HCT116 (cell line): ENCODE data around the gene BAIAP2L1. TPM values are rescaled to one million over a fixed set of nuclear protein-coding genes. Genes with fewer than 3 reads are reported as not detected.

ENCODE experiments used
- ATAC-seq: fragments of 200-7000 bp; cut with Tn5 transposase; 2 replicates; pipeline ENCODE4 v1.9.1; 2020; ENCODE audit warnings: mild to moderate bottlenecking, moderate library complexity
- BruUV-seq: library from RNA; stranded (reverse); fragments of 400-500 nt; replicated peaks from 2 replicates; lab custom pipeline; 2021; lab: Mats Ljungman, UMichigan
- CTCF ChIA-PET: fragments of 300-600 bp; sonication (Branson Sonifier 250); formaldehyde crosslinking; loops from one replicate; lab custom pipeline; 2021; ENCODE audit warnings: antibody characterized with exemption; lab: Charles Lee
- POLR2A ChIA-PET: fragments of 300-600, 350-600 bp; sonication (Branson Sonifier 250); formaldehyde crosslinking; loops from one replicate; lab custom pipeline; 2021; ENCODE audit warnings: antibody characterized with exemption; lab: Charles Lee
- RAD21 ChIA-PET, 2 experiments: fragments of 300-600 bp; sonication (Branson Sonifier 250); formaldehyde crosslinking; loops; one replicate each; lab custom pipeline; 2023; ENCODE audit warnings: low total read pairs in 2 of 2; ENCODE audit not compliant: uncharacterized antibody in 2 of 2, unreplicated experiment in 2 of 2, low non-redundant PET in 1 of 2; lab: Charles Lee
- DNase-seq: peaks from one replicate; pipeline ENCODE4 v3.0.0-alpha.2; 2010; ENCODE audit warnings: low read depth, low spot score
- H2AFZ ChIP-seq: fragments of 200-600 bp; shearing (Covaris generic), sonication (generic); 2 replicates; pipeline ENCODE4 v1.6.1; 2017; ENCODE audit warnings: low read depth, mixed run types, mixed read lengths, antibody characterized with exemption, low read length; ENCODE audit not compliant: poor library complexity, severe bottlenecking
- H3K27ac ChIP-seq: 2 replicates; pipeline ENCODE4 v1.5.1; 2012; ENCODE audit warnings: low read depth, low read length
- H3K27me3 ChIP-seq: fragments of 200-600 bp; sonication (generic); 2 replicates; pipeline ENCODE4 v1.6.1; 2016; ENCODE audit warnings: mixed run types, low read length, mixed read lengths; ENCODE audit not compliant: insufficient read depth
- H3K36me3 ChIP-seq, 2 experiments: fragments of 200-500 bp in 1 of 2; fragments of 200-600 bp in 1 of 2; sonication (Bioruptor generic) in 1 of 2; sonication (generic) in 1 of 2; 2 replicates each; pipeline versions ENCODE4 v1.5.1 to v1.6.1; 2014 to 2016; ENCODE audit warnings: low read length in 2 of 2, inconsistent platforms in 1 of 2, mixed read lengths in 1 of 2, mixed run types in 1 of 2; ENCODE audit not compliant: insufficient read depth in 2 of 2, control insufficient read depth in 1 of 2
- H3K4me1 ChIP-seq, 2 experiments: fragments of 200-600 bp in 1 of 2; sonication (generic) in 1 of 2; 2 replicates each; pipeline versions ENCODE4 v1.5.1 to v1.6.1; 2012 to 2017; ENCODE audit warnings: low read length in 2 of 2, inconsistent platforms in 1 of 2, mild to moderate bottlenecking in 1 of 2, mixed read lengths in 1 of 2, mixed run types in 1 of 2, moderate library complexity in 1 of 2; ENCODE audit not compliant: insufficient read depth in 2 of 2, control insufficient read depth in 1 of 2
- H3K4me2 ChIP-seq: fragments of 200-600 bp; sonication (generic); 2 replicates; pipeline ENCODE4 v1.6.1; 2017; ENCODE audit warnings: mixed run types, low read length, mixed read lengths
- H3K4me3 ChIP-seq, 2 experiments: fragments of 200-600 bp in 1 of 2; sonication (generic) in 1 of 2; replicated peaks in 1 of 2; 2 replicates each; pipeline ENCODE4 v1.5.1; 2011 to 2016; ENCODE audit warnings: low read length in 2 of 2, control low read depth in 1 of 2, low read depth in 1 of 2, mild to moderate bottlenecking in 1 of 2, mixed read lengths in 1 of 2, mixed run types in 1 of 2
- H3K79me2 ChIP-seq: fragments of 200-600 bp; sonication (generic); 2 replicates; pipeline ENCODE4 v1.6.1; 2017; ENCODE audit warnings: mild to moderate bottlenecking, mixed run types, low read length, moderate library complexity, mixed read lengths; ENCODE audit not compliant: insufficient read depth
- H3K9ac ChIP-seq: fragments of 200-600 bp; sonication (generic); 2 replicates; pipeline ENCODE4 v1.6.1; 2016; ENCODE audit warnings: low read length, mixed read lengths
- H3K9me2 ChIP-seq: fragments of 200-600 bp; sonication (generic), shearing (Covaris generic); 2 replicates; pipeline ENCODE4 v1.6.1; 2017; ENCODE audit warnings: mixed run types, mild to moderate bottlenecking, moderate library complexity; ENCODE audit not compliant: insufficient read depth
- H3K9me3 ChIP-seq, 2 experiments: fragments of 200-500 bp in 1 of 2; fragments of 200-600 bp in 1 of 2; sonication (Bioruptor generic) in 1 of 2; sonication (generic) in 1 of 2; 2 replicates each; pipeline ENCODE4 v1.6.1; 2014 to 2017; ENCODE audit warnings: low read length in 2 of 2, mixed read lengths in 2 of 2, inconsistent platforms in 1 of 2, low read depth in 1 of 2, mild to moderate bottlenecking in 1 of 2, mixed run types in 1 of 2, moderate library complexity in 1 of 2; ENCODE audit not compliant: control insufficient read depth in 1 of 2, insufficient read depth in 1 of 2
- H4K20me1 ChIP-seq: fragments of 200-600 bp; sonication (generic), shearing (Covaris generic); 2 replicates; pipeline ENCODE4 v1.6.1; 2017; ENCODE audit warnings: mixed run types, mild to moderate bottlenecking, moderate library complexity; ENCODE audit not compliant: insufficient read depth
- CBX3 ChIP-seq: IDR thresholded peaks from 2 replicates; pipeline ENCODE4 v1.6.1; 2012; ENCODE audit warnings: low read depth
- FOSL1 ChIP-seq: IDR thresholded peaks from 2 replicates; pipeline ENCODE4 v1.6.1; 2012; ENCODE audit warnings: low read depth
- JUND ChIP-seq: IDR thresholded peaks from 2 replicates; pipeline ENCODE4 v1.6.1; 2012
- POLR2AphosphoS5 ChIP-seq: IDR thresholded peaks from 2 replicates; pipeline ENCODE4 v1.6.1; 2011; ENCODE audit warnings: mild to moderate bottlenecking, low read depth, low read length, moderate library complexity
- SIN3A ChIP-seq: IDR thresholded peaks from 2 replicates; pipeline ENCODE4 v1.6.1; 2012; ENCODE audit warnings: low read depth
- SP1 ChIP-seq: IDR thresholded peaks from 2 replicates; pipeline ENCODE4 v1.6.1; 2012; ENCODE audit warnings: low read depth
- SRF ChIP-seq: IDR thresholded peaks from 2 replicates; pipeline ENCODE4 v1.6.1; 2012; ENCODE audit warnings: low read depth
- TCF7L2 ChIP-seq: IDR thresholded peaks from 2 replicates; pipeline ENCODE4 v1.7.0; 2011; ENCODE audit warnings: borderline replicate concordance, inconsistent platforms; ENCODE audit not compliant: insufficient read depth, insufficient read length; ENCODE audit errors: extremely low read depth
- YY1 ChIP-seq: IDR thresholded peaks from 2 replicates; pipeline ENCODE4 v1.6.1; 2011; ENCODE audit warnings: low read length, low read depth, moderate library complexity, mild to moderate bottlenecking; ENCODE audit not compliant: insufficient replicate concordance; ENCODE audit errors: extremely low read depth
- ZFX ChIP-seq: fragments of 450-650 bp; IDR thresholded peaks from 2 replicates; pipeline ENCODE4 v1.6.1; 2017
- intact Hi-C: fragments of 100-400 bp; cut with micrococcal nuclease; formaldehyde crosslinking; loops from 2 replicates; pipeline ENCODE4 v1.10.0; 2022
- total RNA-seq: library from RNA; stranded (reverse); gene quantifications from one replicate; pipeline ENCODE4 v1.2.1, GENCODE V29; 2021; ENCODE audit not compliant: unreplicated experiment
- TF ChIP-seq, protein P1 (sequence below): IDR thresholded peaks from 2 replicates; pipeline ENCODE4 v1.6.1; 2012; ENCODE audit warnings: low read depth
- TF ChIP-seq, protein P2 (sequence below): IDR thresholded peaks from 2 replicates; pipeline ENCODE4 v1.6.1; 2012
- TF ChIP-seq, protein P3 (sequence below), 3 experiments: fragments of 200-600 bp in 1 of 3; sonication (generic) in 1 of 3; IDR thresholded peaks in 2 of 3; conservative IDR thresholded peaks in 1 of 3; 2 replicates each; pipeline ENCODE4 v1.5.1; 2012 to 2017; ENCODE audit warnings: low read depth in 2 of 3, low read length in 2 of 3, antibody characterized with exemption in 1 of 3, borderline replicate concordance in 1 of 3, control low read depth in 1 of 3, mild to moderate bottlenecking in 1 of 3, mixed read lengths in 1 of 3, mixed run types in 1 of 3, moderate library complexity in 1 of 3; ENCODE audit not compliant: insufficient read depth in 1 of 3

The BAIAP2L1 gene
- total RNA-seq, 1 experiment from 2014 or later = 61.2 TPM

DNA sequence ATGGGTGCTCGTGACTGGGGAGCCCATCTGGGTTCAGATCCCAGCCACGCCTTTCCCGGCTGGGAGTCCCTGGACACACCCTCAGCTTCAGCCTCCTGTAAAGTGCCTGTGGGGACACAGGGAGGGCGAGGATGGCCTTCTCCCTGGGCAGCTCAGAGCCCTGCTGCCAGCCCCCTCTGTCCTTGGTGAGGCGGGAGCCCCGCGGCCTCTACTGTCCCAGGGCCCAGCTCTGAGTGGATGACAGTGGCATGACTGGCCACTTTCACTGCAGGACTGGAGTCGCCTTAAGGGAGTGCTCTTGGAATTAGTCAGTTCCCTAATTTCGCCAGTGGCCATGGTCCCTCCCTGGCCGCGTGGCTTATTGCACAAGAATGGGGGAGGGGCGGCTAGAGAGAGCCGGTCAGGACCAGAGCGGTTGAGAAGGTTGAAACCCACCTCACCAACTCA, 114.8 kb downstream of the BAIAP2L1 start:
- POLR2A ChIA-PET = no interaction called here
- intact Hi-C loops = no loop called here
- H3K9me2 ChIP-seq = no peaks in the 10 kb centered on the region

DNA sequence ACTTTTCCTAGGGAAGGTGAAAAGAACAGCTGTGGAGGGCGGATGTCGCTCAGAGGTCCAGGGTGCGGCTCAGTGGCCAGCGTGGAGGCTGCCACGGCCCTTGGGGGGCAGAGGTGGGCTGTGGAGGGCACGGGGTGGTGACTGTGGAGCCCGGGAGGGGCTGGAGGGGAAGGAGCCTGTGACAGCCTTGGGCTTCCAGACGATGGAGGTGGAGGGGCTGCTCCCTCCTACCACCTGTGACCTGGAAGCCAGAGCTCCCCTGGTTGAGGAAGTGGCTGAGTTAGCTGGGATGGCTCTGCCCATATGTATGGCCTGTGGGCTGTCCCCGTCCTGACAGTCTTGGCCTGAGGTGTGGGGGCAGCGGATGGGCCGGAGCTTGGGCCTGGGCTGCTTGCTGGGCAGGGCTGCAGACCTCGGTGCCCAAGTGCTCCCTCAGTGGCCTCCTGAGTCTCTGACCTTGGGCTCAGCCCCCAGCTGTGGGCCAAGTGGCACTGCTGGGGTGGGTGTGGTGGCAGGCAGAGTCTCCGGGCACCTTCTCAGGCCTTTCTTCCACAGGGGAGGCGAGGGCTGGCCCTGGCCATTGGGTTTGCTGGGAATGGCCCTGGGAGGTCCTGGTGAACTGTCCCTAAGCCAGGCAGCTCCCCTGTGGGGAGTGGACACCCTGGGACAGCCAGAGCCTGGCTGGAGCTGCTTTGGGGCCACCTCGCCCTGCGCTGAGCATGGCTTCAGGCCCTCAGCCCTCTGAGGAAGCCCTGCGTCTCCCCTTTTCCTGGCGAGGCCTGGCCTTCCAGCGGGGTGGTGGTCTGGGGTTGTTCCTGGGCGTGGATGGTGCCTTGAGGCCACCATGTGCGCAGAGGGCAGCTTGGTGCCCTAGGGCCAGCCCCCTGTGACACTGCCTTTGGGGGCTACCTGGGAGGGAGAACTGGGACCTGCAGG, 115.5 kb downstream of the BAIAP2L1 start:
- TF ChIP-seq, protein P1, sequence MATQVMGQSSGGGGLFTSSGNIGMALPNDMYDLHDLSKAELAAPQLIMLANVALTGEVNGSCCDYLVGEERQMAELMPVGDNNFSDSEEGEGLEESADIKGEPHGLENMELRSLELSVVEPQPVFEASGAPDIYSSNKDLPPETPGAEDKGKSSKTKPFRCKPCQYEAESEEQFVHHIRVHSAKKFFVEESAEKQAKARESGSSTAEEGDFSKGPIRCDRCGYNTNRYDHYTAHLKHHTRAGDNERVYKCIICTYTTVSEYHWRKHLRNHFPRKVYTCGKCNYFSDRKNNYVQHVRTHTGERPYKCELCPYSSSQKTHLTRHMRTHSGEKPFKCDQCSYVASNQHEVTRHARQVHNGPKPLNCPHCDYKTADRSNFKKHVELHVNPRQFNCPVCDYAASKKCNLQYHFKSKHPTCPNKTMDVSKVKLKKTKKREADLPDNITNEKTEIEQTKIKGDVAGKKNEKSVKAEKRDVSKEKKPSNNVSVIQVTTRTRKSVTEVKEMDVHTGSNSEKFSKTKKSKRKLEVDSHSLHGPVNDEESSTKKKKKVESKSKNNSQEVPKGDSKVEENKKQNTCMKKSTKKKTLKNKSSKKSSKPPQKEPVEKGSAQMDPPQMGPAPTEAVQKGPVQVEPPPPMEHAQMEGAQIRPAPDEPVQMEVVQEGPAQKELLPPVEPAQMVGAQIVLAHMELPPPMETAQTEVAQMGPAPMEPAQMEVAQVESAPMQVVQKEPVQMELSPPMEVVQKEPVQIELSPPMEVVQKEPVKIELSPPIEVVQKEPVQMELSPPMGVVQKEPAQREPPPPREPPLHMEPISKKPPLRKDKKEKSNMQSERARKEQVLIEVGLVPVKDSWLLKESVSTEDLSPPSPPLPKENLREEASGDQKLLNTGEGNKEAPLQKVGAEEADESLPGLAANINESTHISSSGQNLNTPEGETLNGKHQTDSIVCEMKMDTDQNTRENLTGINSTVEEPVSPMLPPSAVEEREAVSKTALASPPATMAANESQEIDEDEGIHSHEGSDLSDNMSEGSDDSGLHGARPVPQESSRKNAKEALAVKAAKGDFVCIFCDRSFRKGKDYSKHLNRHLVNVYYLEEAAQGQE = no peak
- no peak for TF ChIP-seq TCF7L2
- TF ChIP-seq, protein P2, sequence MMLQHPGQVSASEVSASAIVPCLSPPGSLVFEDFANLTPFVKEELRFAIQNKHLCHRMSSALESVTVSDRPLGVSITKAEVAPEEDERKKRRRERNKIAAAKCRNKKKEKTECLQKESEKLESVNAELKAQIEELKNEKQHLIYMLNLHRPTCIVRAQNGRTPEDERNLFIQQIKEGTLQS = no peak
- TF ChIP-seq JUND = no peak
- TF ChIP-seq, protein P3, sequence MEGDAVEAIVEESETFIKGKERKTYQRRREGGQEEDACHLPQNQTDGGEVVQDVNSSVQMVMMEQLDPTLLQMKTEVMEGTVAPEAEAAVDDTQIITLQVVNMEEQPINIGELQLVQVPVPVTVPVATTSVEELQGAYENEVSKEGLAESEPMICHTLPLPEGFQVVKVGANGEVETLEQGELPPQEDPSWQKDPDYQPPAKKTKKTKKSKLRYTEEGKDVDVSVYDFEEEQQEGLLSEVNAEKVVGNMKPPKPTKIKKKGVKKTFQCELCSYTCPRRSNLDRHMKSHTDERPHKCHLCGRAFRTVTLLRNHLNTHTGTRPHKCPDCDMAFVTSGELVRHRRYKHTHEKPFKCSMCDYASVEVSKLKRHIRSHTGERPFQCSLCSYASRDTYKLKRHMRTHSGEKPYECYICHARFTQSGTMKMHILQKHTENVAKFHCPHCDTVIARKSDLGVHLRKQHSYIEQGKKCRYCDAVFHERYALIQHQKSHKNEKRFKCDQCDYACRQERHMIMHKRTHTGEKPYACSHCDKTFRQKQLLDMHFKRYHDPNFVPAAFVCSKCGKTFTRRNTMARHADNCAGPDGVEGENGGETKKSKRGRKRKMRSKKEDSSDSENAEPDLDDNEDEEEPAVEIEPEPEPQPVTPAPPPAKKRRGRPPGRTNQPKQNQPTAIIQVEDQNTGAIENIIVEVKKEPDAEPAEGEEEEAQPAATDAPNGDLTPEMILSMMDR (IDR thresholded peaks at IDR 0.05 in 2 of 3, conservative IDR thresholded peaks at IDR 0.05 in 1 of 3; ENCODE audit: borderline replicate concordance in 1 of 3, insufficient read depth in 1 of 3, low read depth in 2 of 3, low read length in 2 of 3) = no peak
- TF ChIP-seq ZFX = no peak
- TF ChIP-seq CBX3 = no peak
- TF ChIP-seq SP1 = no peak
- no peak for TF ChIP-seq POLR2AphosphoS5
- TF ChIP-seq FOSL1 = no peak
- TF ChIP-seq SIN3A = no peak
- no peak for TF ChIP-seq SRF
- Histone ChIP-seq H3K4me3 (peak overlapping the region in 1 of 2 experiments; percentile 43; a peak in 3 of 4 replicates), H3K27ac (peak overlapping the region; percentile 68), H3K36me3 (no peaks in the 10 kb centered on the region; a peak in 1 of 4 replicates), H3K79me2 (peaks cover 83% of the 10 kb centered on the region), H3K27me3 (no peaks in the 10 kb centered on the region), H3K9ac (peak overlapping the region; percentile 95), H3K4me2 (peak overlapping the region; percentile 95), H2AFZ (no peak overlapping the region), H4K20me1 (peaks cover 3% of the 10 kb centered on the region; the same call in 1 of the 2 replicates), H3K4me1 (peaks cover 46 to 76% of the 10 kb centered on the region in 2 experiments), H3K9me2 (no peaks in the 10 kb centered on the region), H3K9me3 (no peaks in the 10 kb centered on the region)
- DNase-seq (no peak), ATAC-seq (no peak)
- intact Hi-C loops = no loop called here
- ChIA-PET CTCF (no interaction called here), RAD21 (no interaction called here), POLR2A (no interaction called here)
- BruUV-seq = no TSS peak

More for the DNA sequence above, 114.8 kb downstream of the BAIAP2L1 start:
- ATAC-seq (peak; percentile 20), DNase-seq (peak; percentile 68)
- Histone ChIP-seq H3K4me3 (peak overlapping the region; percentile 15 to 41; a peak in 2 of 4 replicates), H3K36me3 (peaks cover 0 to 5% of the 10 kb centered on the region in 2 experiments; a peak in 1 of 4 replicates), H3K9ac (peak overlapping the region; percentile 95), H3K27ac (peak overlapping the region; percentile 68), H4K20me1 (peaks cover 3% of the 10 kb centered on the region; the same call in 1 of the 2 replicates), H2AFZ (no peak overlapping the region), H3K9me3 (no peaks in the 10 kb centered on the region), H3K27me3 (no peaks in the 10 kb centered on the region), H3K4me1 (peaks cover 42 to 70% of the 10 kb centered on the region in 2 experiments), H3K4me2 (peak overlapping the region; percentile 95), H3K79me2 (peaks cover 89% of the 10 kb centered on the region)
- CTCF ChIA-PET = no interaction called here
- RAD21 ChIA-PET = no interaction called here
- no TSS peak for BruUV-seq
- TF ChIP-seq YY1 (peak; percentile 51), SIN3A (no peak), POLR2AphosphoS5 (peak; percentile 38)
